OCI-LY1 (cell line): ENCODE data around the gene MAF.

Experiments used
- H2AFZ ChIP-seq: fragments of 200-600 bp; sonication (generic), shearing (Covaris generic); 2 replicates; pipeline ENCODE4 v1.6.0; 2014; ENCODE audit warnings: antibody characterized with exemption, mild to moderate bottlenecking, low read length
- H3F3A ChIP-seq: fragments of 200-600 bp; sonication (generic), shearing (Covaris generic); 2 replicates; pipeline ENCODE4 v1.6.0; 2014; ENCODE audit warnings: mild to moderate bottlenecking, antibody characterized with exemption, low read length, moderate library complexity; ENCODE audit not compliant: insufficient read depth
- H3K27ac ChIP-seq: fragments of 200-600 bp; sonication (generic); 2 replicates; pipeline ENCODE4 v1.5.1; 2014; ENCODE audit warnings: low read length, mixed run types, mild to moderate bottlenecking, low read depth; ENCODE audit not compliant: poor library complexity, severe bottlenecking
- H3K27me3 ChIP-seq: fragments of 200-600 bp; sonication (generic); 2 replicates; pipeline ENCODE4 v1.6.0; 2014; ENCODE audit warnings: antibody characterized with exemption, mild to moderate bottlenecking, low read length, moderate library complexity; ENCODE audit not compliant: insufficient read depth
- H3K36me3 ChIP-seq: fragments of 200-600 bp; sonication (generic); 2 replicates; pipeline ENCODE4 v1.6.1; 2014; ENCODE audit warnings: mild to moderate bottlenecking, antibody characterized with exemption, low read length, moderate library complexity, mixed read lengths; ENCODE audit not compliant: insufficient read depth
- H3K4me1 ChIP-seq: fragments of 200-600 bp; sonication (generic); 2 replicates; pipeline ENCODE4 v1.5.1; 2014; ENCODE audit warnings: mild to moderate bottlenecking, low read length, moderate library complexity; ENCODE audit not compliant: insufficient read depth, severe bottlenecking
- H3K4me2 ChIP-seq: fragments of 200-600 bp; sonication (generic), shearing (Covaris generic); 2 replicates; pipeline ENCODE4 v1.6.1; 2014; ENCODE audit warnings: low read length
- H3K4me3 ChIP-seq: fragments of 200-600 bp; sonication (generic); 2 replicates; pipeline ENCODE4 v1.5.1; 2014; ENCODE audit warnings: low read length, low read depth, mild to moderate bottlenecking, mixed read lengths; ENCODE audit not compliant: poor library complexity, severe bottlenecking
- H3K79me2 ChIP-seq: fragments of 200-600 bp; shearing (Covaris generic); 2 replicates; pipeline ENCODE4 v1.6.1; 2016; ENCODE audit warnings: mixed run types, low read length, mixed read lengths; ENCODE audit not compliant: insufficient read depth
- H3K9ac ChIP-seq: fragments of 200-600 bp; sonication (generic), shearing (Covaris generic); 2 replicates; pipeline ENCODE4 v1.6.1; 2014; ENCODE audit warnings: mild to moderate bottlenecking, low read length, mixed read lengths
- H3K9me2 ChIP-seq: fragments of 200-600 bp; sonication (generic), shearing (Covaris generic); 2 replicates; pipeline ENCODE4 v1.6.1; 2014; ENCODE audit warnings: low read depth, mild to moderate bottlenecking, low read length, mixed read lengths
- H3K9me3 ChIP-seq: fragments of 200-600 bp; shearing (Covaris generic); 2 replicates; pipeline ENCODE4 v1.6.1; 2014; ENCODE audit warnings: low read length, mixed read lengths
- H4K20me1 ChIP-seq: fragments of 200-600 bp; sonication (generic), shearing (Covaris generic); 2 replicates; pipeline ENCODE4 v1.6.0; 2016; ENCODE audit warnings: mild to moderate bottlenecking, low read length; ENCODE audit not compliant: insufficient read depth
- EZH2 ChIP-seq: fragments of 200-600 bp; sonication (generic), shearing (Covaris generic); IDR thresholded peaks from 2 replicates; pipeline ENCODE4 v1.8.0; 2017; ENCODE audit warnings: borderline replicate concordance, mixed run types, mild to moderate bottlenecking, antibody characterized with exemption, low read length, moderate library complexity, mixed read lengths
- TF ChIP-seq, protein P1 (sequence below): fragments of 200-600 bp; sonication (generic), shearing (Covaris generic); IDR thresholded peaks from 2 replicates; pipeline ENCODE4 v1.5.1; 2017; ENCODE audit warnings: mild to moderate bottlenecking, antibody characterized with exemption, low read length, moderate library complexity, mixed read lengths

The MAF gene

DNA sequence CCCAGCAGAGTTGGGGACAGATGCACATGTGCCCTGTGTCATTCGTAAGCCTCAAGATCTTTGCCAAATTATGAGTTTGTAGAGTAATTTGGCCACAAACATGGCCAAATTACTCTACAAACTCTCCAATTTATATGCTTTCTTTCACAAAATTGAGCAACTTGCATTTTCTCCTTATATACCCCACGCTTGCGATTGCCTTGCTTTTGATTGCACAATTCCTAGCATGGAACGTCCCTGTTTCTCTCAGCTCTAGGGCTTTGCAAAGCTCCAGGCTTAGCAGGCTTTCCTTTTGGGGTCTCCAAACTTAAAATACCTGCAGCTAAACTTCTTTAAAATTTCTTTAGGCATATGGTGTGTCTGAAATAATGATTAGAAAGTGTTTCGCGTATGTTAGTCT, 28.5 kb upstream of the MAF start:
- Histone ChIP-seq H3K9me2 (no peaks in the 10 kb centered on the region), H3K4me3 (no peak overlapping the region), H3K4me2 (no peak overlapping the region), H3K79me2 (no peaks in the 10 kb centered on the region), H3K9me3 (no peaks in the 10 kb centered on the region), H3K4me1 (no peaks in the 10 kb centered on the region), H3K27ac (no peak overlapping the region), H3F3A (no peaks in the 10 kb centered on the region), H3K27me3 (no peaks in the 10 kb centered on the region), H2AFZ (no peak overlapping the region), H4K20me1 (no peaks in the 10 kb centered on the region), H3K36me3 (no peaks in the 10 kb centered on the region), H3K9ac (no peak overlapping the region)
- no peak for TF ChIP-seq EZH2
- TF ChIP-seq, protein P1, sequence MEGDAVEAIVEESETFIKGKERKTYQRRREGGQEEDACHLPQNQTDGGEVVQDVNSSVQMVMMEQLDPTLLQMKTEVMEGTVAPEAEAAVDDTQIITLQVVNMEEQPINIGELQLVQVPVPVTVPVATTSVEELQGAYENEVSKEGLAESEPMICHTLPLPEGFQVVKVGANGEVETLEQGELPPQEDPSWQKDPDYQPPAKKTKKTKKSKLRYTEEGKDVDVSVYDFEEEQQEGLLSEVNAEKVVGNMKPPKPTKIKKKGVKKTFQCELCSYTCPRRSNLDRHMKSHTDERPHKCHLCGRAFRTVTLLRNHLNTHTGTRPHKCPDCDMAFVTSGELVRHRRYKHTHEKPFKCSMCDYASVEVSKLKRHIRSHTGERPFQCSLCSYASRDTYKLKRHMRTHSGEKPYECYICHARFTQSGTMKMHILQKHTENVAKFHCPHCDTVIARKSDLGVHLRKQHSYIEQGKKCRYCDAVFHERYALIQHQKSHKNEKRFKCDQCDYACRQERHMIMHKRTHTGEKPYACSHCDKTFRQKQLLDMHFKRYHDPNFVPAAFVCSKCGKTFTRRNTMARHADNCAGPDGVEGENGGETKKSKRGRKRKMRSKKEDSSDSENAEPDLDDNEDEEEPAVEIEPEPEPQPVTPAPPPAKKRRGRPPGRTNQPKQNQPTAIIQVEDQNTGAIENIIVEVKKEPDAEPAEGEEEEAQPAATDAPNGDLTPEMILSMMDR = no peak

DNA sequence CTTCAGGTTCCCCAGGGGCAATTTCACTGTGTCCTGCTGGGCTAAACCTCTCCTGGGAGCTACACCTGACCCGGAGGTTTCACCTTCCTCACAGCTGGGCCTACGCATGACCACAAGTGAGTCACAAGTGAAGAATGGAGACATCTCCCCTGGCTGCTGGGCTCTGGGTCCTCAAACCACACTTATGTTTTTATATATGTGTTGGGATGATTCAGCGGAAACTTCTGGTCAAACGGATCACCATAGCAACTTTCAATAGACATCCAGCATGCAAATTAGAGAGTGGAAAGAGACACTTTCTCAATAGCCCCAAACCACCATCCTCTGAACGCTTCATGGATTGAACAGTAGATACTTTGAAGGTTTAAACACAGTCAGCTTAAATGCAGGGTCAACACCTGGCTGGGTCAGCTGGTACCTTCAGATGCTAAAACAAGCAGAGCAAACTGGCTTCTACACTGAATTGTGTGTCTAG, 28.0 kb upstream of the MAF start:
- Histone ChIP-seq H3K4me2 (no peak overlapping the region), H3F3A (no peaks in the 10 kb centered on the region), H3K9ac (no peak overlapping the region), H4K20me1 (no peaks in the 10 kb centered on the region), H3K4me1 (no peaks in the 10 kb centered on the region), H2AFZ (no peak overlapping the region), H3K9me3 (no peaks in the 10 kb centered on the region), H3K4me3 (no peak overlapping the region), H3K9me2 (no peaks in the 10 kb centered on the region), H3K27ac (no peak overlapping the region), H3K27me3 (no peaks in the 10 kb centered on the region), H3K79me2 (no peaks in the 10 kb centered on the region), H3K36me3 (no peaks in the 10 kb centered on the region)
- TF ChIP-seq EZH2 = no peak
- TF ChIP-seq, protein P1 = no peak

DNA sequence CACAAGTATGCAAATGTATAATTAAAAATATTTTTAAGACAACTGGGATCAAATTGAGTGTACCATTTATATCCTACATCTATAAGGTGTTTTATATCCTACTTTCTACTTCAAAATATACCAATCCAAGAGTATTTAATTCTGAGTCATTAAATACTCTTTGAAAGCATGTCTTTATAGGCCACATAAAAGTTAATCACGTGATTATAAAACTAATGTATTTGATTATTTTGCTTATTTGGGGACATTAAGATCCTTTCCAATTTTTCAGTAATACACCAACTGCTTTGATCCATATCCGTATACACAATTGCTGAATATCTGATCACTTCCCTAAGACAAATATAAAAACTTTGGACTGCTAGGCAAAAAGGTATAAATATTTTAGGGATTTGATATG, 26.6 kb upstream of the MAF start:
- H3K4me2 ChIP-seq = no peak overlapping the region
- TF ChIP-seq EZH2 = no peak
- TF ChIP-seq, protein P1 = no peak
- no peak overlapping the region for H3K27ac ChIP-seq

More for the DNA sequence above, 26.6 kb upstream of the MAF start:
- Histone ChIP-seq H3F3A (no peaks in the 10 kb centered on the region), H4K20me1 (no peaks in the 10 kb centered on the region), H3K9ac (no peak overlapping the region), H3K9me3 (no peaks in the 10 kb centered on the region), H3K4me3 (no peak overlapping the region), H3K9me2 (no peaks in the 10 kb centered on the region), H2AFZ (no peak overlapping the region), H3K4me1 (no peaks in the 10 kb centered on the region), H3K27me3 (no peaks in the 10 kb centered on the region), H3K36me3 (no peaks in the 10 kb centered on the region), H3K79me2 (no peaks in the 10 kb centered on the region)
